GM23338 (cell line): ENCODE data around the gene PDIA5.

Experiments used
- CREB1 ChIP-seq: fragments of 250-450 bp; sonication (Bioruptor Pico); IDR thresholded peaks from 2 replicates; pipeline ENCODE4 v1.5.0; 2020; ENCODE audit warnings: low read depth, mild to moderate bottlenecking, moderate library complexity
- EZH2 ChIP-seq: fragments of 200-600 bp; sonication (generic); IDR thresholded peaks from one replicate; pipeline ENCODE4 v1.8.0; 2017; ENCODE audit warnings: antibody characterized with exemption, mild to moderate bottlenecking, low read depth; ENCODE audit not compliant: unreplicated experiment
- EZH2phosphoT487 ChIP-seq: fragments of 200-600 bp; sonication (generic); IDR thresholded peaks from one replicate; pipeline ENCODE4 v1.8.1; 2018; ENCODE audit warnings: antibody characterized with exemption; ENCODE audit not compliant: unreplicated experiment
- NANOG ChIP-seq: IDR thresholded peaks from 2 replicates; pipeline ENCODE4 v1.6.1; 2016; ENCODE audit warnings: antibody characterized with exemption, borderline replicate concordance
- POLR2AphosphoS5 ChIP-seq: IDR thresholded peaks from 2 replicates; pipeline ENCODE4 v1.6.1; 2016; ENCODE audit warnings: antibody characterized with exemption, low read depth
- ZNF114 ChIP-seq: fragments of 250-450 bp; sonication (Bioruptor Pico); IDR thresholded peaks from 2 replicates; pipeline ENCODE4 v1.5.0; 2020; ENCODE audit warnings: mild to moderate bottlenecking, moderate library complexity
- ZNF331 ChIP-seq: fragments of 250-450 bp; sonication (Bioruptor Pico); IDR thresholded peaks from 2 replicates; pipeline ENCODE4 v1.5.0; 2020; ENCODE audit warnings: low read depth, mild to moderate bottlenecking, moderate library complexity
- TF ChIP-seq, protein P1 (sequence below): IDR thresholded peaks from one replicate; pipeline ENCODE4 v1.6.1; 2018; ENCODE audit warnings: antibody characterized with exemption; ENCODE audit not compliant: unreplicated experiment
- TF ChIP-seq, protein P2 (sequence below), 2 experiments: fragments of 200-600 bp in 1 of 2; sonication (generic) in 1 of 2; conservative IDR thresholded peaks; 2 replicates each; pipeline versions ENCODE4 v1.5.1 to v1.6.1; 2016 to 2017; ENCODE audit warnings: antibody characterized with exemption in 2 of 2, low read depth in 2 of 2, mild to moderate bottlenecking in 2 of 2, moderate library complexity in 1 of 2
- TF ChIP-seq, protein P3 (sequence below): IDR thresholded peaks from 2 replicates; pipeline ENCODE4 v1.6.1; 2016; ENCODE audit warnings: antibody characterized with exemption

DNA sequence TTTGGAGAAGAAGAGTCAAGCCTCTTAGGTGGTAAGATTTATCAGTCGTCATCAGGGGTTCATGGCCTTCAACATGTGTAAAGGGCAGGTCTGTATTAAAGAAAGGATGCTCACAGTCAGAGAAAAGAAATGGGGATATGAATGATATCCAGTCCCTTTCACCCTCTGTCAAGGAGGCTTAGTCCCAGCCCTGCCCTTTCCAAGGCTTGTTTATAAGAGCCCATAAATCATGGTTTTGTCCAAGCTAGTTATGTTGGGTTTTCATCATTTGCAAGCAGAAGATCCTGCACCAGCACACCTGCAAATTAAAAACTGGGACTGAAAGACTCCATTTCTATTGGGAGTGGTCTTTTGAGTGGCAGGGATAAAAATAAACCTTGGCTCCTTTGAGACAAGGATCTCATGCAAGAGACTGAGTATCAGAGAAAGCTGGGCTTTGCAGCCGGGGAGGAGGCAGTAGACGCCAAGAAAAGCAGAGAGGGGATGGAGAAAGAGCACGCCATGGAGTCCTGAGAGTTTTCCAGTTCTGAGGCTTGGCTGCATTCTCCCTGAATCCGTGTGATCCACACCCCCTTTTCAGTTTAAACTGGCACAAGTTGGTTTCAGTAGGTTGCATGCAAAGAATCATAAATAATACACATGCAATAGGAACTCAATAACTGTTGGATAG lies 12.6 kb upstream of the PDIA5 start:
- TF ChIP-seq, protein P1, sequence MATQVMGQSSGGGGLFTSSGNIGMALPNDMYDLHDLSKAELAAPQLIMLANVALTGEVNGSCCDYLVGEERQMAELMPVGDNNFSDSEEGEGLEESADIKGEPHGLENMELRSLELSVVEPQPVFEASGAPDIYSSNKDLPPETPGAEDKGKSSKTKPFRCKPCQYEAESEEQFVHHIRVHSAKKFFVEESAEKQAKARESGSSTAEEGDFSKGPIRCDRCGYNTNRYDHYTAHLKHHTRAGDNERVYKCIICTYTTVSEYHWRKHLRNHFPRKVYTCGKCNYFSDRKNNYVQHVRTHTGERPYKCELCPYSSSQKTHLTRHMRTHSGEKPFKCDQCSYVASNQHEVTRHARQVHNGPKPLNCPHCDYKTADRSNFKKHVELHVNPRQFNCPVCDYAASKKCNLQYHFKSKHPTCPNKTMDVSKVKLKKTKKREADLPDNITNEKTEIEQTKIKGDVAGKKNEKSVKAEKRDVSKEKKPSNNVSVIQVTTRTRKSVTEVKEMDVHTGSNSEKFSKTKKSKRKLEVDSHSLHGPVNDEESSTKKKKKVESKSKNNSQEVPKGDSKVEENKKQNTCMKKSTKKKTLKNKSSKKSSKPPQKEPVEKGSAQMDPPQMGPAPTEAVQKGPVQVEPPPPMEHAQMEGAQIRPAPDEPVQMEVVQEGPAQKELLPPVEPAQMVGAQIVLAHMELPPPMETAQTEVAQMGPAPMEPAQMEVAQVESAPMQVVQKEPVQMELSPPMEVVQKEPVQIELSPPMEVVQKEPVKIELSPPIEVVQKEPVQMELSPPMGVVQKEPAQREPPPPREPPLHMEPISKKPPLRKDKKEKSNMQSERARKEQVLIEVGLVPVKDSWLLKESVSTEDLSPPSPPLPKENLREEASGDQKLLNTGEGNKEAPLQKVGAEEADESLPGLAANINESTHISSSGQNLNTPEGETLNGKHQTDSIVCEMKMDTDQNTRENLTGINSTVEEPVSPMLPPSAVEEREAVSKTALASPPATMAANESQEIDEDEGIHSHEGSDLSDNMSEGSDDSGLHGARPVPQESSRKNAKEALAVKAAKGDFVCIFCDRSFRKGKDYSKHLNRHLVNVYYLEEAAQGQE = no peak
- TF ChIP-seq, protein P2, sequence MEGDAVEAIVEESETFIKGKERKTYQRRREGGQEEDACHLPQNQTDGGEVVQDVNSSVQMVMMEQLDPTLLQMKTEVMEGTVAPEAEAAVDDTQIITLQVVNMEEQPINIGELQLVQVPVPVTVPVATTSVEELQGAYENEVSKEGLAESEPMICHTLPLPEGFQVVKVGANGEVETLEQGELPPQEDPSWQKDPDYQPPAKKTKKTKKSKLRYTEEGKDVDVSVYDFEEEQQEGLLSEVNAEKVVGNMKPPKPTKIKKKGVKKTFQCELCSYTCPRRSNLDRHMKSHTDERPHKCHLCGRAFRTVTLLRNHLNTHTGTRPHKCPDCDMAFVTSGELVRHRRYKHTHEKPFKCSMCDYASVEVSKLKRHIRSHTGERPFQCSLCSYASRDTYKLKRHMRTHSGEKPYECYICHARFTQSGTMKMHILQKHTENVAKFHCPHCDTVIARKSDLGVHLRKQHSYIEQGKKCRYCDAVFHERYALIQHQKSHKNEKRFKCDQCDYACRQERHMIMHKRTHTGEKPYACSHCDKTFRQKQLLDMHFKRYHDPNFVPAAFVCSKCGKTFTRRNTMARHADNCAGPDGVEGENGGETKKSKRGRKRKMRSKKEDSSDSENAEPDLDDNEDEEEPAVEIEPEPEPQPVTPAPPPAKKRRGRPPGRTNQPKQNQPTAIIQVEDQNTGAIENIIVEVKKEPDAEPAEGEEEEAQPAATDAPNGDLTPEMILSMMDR (conservative IDR thresholded peaks at IDR 0.05; ENCODE audit: low read depth in 2 of 2) = no peak
- TF ChIP-seq POLR2AphosphoS5 = no peak
- TF ChIP-seq EZH2 = no peak
- no peak for TF ChIP-seq EZH2phosphoT487
- no peak for TF ChIP-seq ZNF331 (CRISPR knock-in tag)
- TF ChIP-seq CREB1 (CRISPR knock-in tag) = no peak
- TF ChIP-seq NANOG = no peak
- no peak for TF ChIP-seq ZNF114 (CRISPR knock-in tag)
- TF ChIP-seq, protein P3, sequence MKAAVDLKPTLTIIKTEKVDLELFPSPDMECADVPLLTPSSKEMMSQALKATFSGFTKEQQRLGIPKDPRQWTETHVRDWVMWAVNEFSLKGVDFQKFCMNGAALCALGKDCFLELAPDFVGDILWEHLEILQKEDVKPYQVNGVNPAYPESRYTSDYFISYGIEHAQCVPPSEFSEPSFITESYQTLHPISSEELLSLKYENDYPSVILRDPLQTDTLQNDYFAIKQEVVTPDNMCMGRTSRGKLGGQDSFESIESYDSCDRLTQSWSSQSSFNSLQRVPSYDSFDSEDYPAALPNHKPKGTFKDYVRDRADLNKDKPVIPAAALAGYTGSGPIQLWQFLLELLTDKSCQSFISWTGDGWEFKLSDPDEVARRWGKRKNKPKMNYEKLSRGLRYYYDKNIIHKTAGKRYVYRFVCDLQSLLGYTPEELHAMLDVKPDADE = no peak
